Posterior vena cava (tissue), 2 donors: ENCODE data around the gene NRXN3. TPM values are rescaled to one million over a fixed set of nuclear protein-coding genes. Genes with fewer than 3 reads are reported as not detected.

Source experiments
- DNase-seq: peaks from one replicate; pipeline ENCODE4 v3.0.0-alpha.2; 2020; ENCODE audit warnings: low spot score
- intact Hi-C, 2 donors: fragments of 100-400 bp; cut with DNase I; formaldehyde crosslinking; loops; one replicate each; pipeline versions ENCODE4 v1.14.1 to v1.14.2; 2022 to 2023
- total RNA-seq, 2 donors: library from RNA; stranded (reverse); fragmentation: NEBNext Ultra II Directional; extraction: Animal tissue kit (Norgen Biotek cat#: 25700); gene quantifications; one replicate each; pipeline ENCODE4 v1.2.1, GENCODE V29; 2021
- donor health status: DM: yes; HTN: yes; CAD: no.
- donor health status: DM: yes; HTN: yes; CAD: no.

NRXN3 gene
- total RNA-seq, 2 donors from 2014 or later = 11.8 to 14.3 TPM

GRCh38 chr14:79357307-79357706 is 1187.1 kb downstream of the NRXN3 start:
- no peak for DNase-seq
- intact Hi-C loops = no loop called here

DNA sequence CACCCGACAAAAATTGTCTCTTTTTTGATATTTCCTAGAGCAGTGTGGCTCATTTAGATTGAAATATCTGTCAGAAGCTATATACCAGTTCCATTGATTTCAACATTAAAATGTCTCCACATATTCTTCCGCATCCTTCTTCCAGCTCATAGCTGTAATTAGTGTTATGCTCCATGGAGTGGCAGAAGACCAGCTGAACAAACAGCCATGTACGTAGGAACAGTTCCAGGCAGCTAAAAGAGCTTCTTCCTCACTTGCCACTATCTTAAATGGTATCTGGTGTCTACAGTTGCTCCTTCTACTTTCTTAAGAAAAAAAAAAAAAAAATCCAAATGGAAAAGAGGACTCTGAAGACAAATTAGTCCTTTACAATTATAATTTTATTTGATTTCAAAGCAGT is 1193.1 kb downstream of the NRXN3 start:
- intact Hi-C loops = no loop called here
- no peak for DNase-seq

GRCh38 chr14:79369359-79370332 is 1199.5 kb downstream of the NRXN3 start:
- no peak for DNase-seq
- intact Hi-C loops = no loop called here

DNA sequence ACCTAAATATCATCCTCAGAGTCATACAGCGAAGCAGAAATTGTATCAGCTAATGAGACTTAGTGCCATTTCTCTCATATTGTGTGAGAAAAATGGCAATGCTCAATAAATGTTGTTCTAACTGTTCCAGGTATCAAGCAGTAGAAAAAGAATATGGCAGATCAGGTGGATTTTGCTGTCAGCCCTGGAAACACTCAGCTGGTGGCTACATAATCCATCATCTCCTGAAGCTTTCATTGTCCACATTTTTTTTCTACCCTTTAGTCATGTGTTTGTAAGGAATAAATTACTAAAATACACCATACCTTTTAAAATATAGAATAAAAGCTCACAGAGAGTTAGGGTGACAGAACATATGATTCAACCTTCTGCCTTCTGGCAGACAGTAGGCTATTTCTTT is 1200.8 kb downstream of the NRXN3 start:
- intact Hi-C loops = no loop called here
- DNase-seq = no peak

DNA sequence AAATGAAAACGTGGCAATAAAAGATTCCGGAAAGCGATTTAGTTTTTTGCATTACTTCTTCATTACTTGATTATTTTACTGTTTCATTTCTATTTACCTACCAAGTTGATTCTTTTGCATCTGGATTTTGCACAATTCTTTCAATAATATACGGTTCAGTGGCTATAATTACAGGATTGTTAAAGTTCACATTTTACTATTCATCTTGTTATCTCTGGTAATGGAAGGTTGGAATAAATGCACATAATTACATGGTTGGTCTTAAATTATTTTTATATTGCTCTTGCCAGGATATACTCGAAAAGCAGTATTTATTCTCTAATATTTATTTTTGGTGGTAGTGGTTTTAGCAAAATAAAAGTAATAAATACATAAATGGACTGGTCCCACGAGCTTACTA is 1203.3 kb downstream of the NRXN3 start:
- intact Hi-C loops = no loop called here
- DNase-seq = no peak

DNA sequence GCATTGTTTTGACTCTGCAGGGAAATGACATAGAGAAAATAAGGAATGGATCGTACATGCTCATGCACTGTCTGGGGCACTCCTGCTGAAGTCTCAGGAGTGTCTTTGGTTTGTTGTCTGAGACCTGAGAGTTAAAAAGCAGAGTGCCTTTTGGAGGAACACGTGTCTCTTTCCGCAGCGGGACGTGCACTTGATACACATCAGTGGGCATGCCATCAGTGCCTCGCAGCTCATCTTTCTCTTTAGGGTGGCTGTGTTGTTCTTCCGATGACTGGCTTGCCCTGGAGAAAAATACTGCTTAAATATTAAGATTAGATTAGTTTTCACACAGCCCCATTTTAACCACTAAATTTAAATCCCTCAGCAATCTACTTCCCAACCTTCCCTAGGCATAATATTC is 1205.2 kb downstream of the NRXN3 start:
- DNase-seq = no peak
- intact Hi-C loops = no loop called here

GRCh38 chr14:79376557-79376956 is 1206.4 kb downstream of the NRXN3 start:
- no peak for DNase-seq
- intact Hi-C loops = no loop called here

GRCh38 chr14:79378020-79378419 is 1207.8 kb downstream of the NRXN3 start:
- DNase-seq = no peak
- intact Hi-C loops = no loop called here

- DNase-seq = no peak
- intact Hi-C loops = no loop called here
These were observed 1209.1 kb downstream of the NRXN3 start for GRCh38 chr14:79379266-79379665.

GRCh38 chr14:79383031-79383430 is 1212.9 kb downstream of the NRXN3 start:
- intact Hi-C loops = no loop called here
- no peak for DNase-seq

GRCh38 chr14:79383475-79383874 is 1213.3 kb downstream of the NRXN3 start:
- intact Hi-C loops = no loop called here

DNA sequence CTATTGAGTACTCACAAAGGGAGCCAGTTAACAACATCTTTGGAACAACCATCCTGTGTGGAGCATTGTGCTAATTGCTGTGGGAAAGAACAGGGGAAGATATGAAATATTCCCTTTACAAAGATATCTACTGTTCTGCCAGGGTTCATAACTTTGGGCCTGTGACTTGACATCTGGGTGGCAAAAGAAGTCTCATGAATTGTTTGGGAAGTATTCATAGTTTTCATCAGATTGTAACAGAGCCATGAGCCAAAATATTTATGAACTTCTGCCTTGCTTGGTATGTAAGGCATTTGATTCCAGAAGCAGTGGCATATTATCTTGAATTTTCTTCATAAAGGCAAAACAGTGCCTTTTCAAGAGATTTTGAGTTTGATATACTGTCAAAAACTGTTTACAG is 1224.9 kb downstream of the NRXN3 start:
- no peak for DNase-seq
- intact Hi-C loops = no loop called here

More at GRCh38 chr14:79383475-79383874, 1213.3 kb downstream of the NRXN3 start:
- no peak for DNase-seq

- no peak for DNase-seq
- intact Hi-C loops = no loop called here
These were observed 1234.8 kb downstream of the NRXN3 start for GRCh38 chr14:79404874-79405511.

DNA sequence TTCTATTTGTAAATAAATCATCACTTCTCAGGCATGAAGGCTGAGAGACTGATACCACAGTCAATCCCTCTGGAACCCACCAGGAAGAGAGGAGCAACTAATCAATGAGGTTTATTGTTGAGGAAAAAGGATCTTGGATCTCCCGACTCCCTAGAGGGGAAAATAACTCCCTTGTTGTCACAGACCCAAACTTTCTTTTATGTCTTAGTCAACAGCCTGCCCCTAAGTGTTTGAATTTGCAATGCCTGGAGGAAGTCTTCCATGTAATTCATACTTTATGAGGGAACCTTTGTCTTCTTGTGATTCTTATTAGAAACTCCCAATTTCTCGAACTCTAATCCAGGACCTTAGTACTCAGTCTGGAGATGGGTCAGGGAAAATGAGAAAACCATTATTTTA is 1235.3 kb downstream of the NRXN3 start:
- intact Hi-C loops = no loop called here
- DNase-seq = no peak

GRCh38 chr14:79407572-79407971 is 1237.4 kb downstream of the NRXN3 start:
- intact Hi-C loops = no loop called here
- no peak for DNase-seq

- no peak for DNase-seq
- intact Hi-C loops = no loop called here
These were observed 1238.5 kb downstream of the NRXN3 start for GRCh38 chr14:79408696-79409095.

DNA sequence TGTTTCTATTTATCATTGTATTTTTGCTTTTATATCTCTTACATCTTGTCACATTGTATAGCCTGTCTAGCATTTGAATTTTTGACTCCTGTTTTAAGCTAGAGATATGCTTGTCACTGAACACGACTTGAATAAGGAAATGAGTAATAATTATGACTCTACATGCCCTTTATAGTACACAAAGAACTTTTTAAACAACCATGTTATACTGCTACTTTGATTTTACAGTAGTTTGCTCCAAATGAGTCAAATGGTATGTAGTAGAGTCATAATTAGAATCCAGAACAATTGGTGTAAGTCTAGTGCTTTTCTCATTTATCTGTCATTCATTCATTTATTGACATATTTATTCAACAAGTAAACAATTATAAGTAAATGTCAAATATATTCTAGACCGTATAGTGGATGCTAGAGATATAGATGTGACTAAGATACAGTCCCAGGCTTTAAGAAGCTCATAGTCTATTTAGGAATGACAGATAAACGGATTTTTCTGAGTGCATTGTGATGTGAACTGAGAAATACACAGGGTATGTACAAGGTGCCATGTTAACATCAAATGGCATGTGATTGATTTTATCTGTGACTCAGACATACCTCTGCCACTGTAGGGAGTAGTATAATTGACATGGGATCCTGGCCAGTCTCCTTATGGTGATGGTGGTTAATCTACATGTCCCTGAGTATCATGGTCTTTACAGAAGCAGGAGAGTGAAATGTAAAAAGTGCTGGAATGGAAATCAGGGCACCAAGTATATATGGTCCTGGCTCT is 1241.4 kb downstream of the NRXN3 start:
- intact Hi-C loops = no loop called here
- DNase-seq = no peak

- DNase-seq = no peak
- intact Hi-C loops = no loop called here
These were observed 1242.6 kb downstream of the NRXN3 start for GRCh38 chr14:79412822-79413221.

DNA sequence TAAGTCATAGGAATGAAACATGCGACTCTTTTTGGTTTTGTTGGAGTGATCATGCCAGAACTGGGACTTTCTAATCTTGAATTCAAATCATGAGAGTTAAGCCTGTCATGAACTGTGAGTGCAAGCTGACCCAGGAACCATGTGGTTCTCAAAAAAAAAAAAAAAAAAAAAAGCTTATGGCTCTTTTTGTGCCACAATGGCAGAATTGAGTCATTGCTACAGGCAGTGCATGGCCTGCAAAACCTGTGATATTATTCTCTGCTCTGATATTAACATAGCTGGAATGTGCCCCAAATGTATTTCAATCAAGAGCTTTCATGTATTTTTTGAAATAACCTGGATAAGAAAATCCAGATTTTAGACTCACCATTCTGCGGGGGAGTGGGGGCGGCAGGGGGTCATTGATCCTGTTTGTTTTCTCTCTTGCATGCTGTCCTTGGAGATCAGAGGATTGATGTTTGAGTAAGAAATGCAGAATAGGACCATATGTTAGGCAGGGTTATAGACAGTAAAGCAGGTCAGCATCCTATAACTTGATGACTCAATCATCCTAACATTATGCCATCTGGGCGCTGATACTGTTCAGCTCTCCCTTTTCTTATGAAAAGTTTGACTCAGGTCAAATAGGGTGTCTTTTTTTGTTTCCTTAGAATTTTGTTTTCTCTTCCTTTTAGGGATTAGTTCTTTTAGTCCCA is 1243.7 kb downstream of the NRXN3 start:
- DNase-seq = no peak
- intact Hi-C loops = no loop called here
